Skeletal muscle tissue (tissue), 4 donors: Measurements from ENCODE around the gene XPC. TPM values are rescaled to one million over a fixed set of nuclear protein-coding genes. Genes with fewer than 3 reads are reported as not detected.

Experiments
- H3K27ac ChIP-seq: one replicate; pipeline ENCODE4 v1.7.0; 2013; ENCODE audit warnings: mild to moderate bottlenecking, low read depth, low read length, inconsistent platforms
- H3K27me3 ChIP-seq, 3 donors: one replicate each; pipeline ENCODE4 v1.7.0; 2013; ENCODE audit warnings: low read length in 3 of 3; ENCODE audit not compliant: control insufficient read depth in 3 of 3, insufficient read depth in 3 of 3
- H3K36me3 ChIP-seq, 3 donors: one replicate each; pipeline ENCODE4 v1.7.0; 2013; ENCODE audit warnings: low read length in 3 of 3; ENCODE audit not compliant: control insufficient read depth in 3 of 3, insufficient read depth in 3 of 3
- H3K4me1 ChIP-seq, 3 donors: one replicate each; pipeline ENCODE4 v1.7.0; 2013; ENCODE audit warnings: low read length in 3 of 3, mild to moderate bottlenecking in 3 of 3; ENCODE audit not compliant: control insufficient read depth in 3 of 3, insufficient read depth in 3 of 3
- H3K4me3 ChIP-seq, 3 donors: one replicate each; pipeline ENCODE4 v1.7.0; 2013; ENCODE audit warnings: low read length in 3 of 3
- H3K9ac ChIP-seq, 3 donors: one replicate each; pipeline ENCODE4 v1.7.0; 2013; ENCODE audit warnings: low read length in 3 of 3, mild to moderate bottlenecking in 3 of 3, moderate library complexity in 2 of 3, low read depth in 1 of 3
- H3K9me3 ChIP-seq, 3 donors: one replicate each; pipeline ENCODE4 v1.7.0; 2013; ENCODE audit warnings: low read length in 3 of 3; ENCODE audit not compliant: control insufficient read depth in 3 of 3
- total RNA-seq: library from RNA; depleted of rRNA; stranded (reverse); fragments of >200 nt; gene quantifications from one replicate; pipeline ENCODE4 v1.2.3, GENCODE V29; 2014
- donor health status: Osteomylitis.

XPC gene
- total RNA-seq, 1 donor from 2014 or later: 14.6 TPM

- no peak overlapping the region for H3K9ac ChIP-seq
- peaks cover 0 to 15% (median 6%) of the 10 kb centered on the region in 3 donors for H3K36me3 ChIP-seq
- H3K27me3 ChIP-seq: no peaks in the 10 kb centered on the region
- peaks cover 14 to 24% (median 22%) of the 10 kb centered on the region in 3 donors for H3K4me1 ChIP-seq
- H3K9me3 ChIP-seq: no peaks in the 10 kb centered on the region
- no peak overlapping the region for H3K27ac ChIP-seq
- no peak overlapping the region for H3K4me3 ChIP-seq
These were observed 21.2 kb upstream of the XPC start for GRCh38 chr3:14199641-14200040.

- no peaks in the 10 kb centered on the region for H3K4me1 ChIP-seq
- peaks cover 0 to 15% (median 3%) of the 10 kb centered on the region in 3 donors for H3K36me3 ChIP-seq
These were observed 16.5 kb upstream of the XPC start for GRCh38 chr3:14194865-14195264.

GRCh38 chr3:14188041-14188754 lies 9.8 kb upstream of the XPC start:
- no peak overlapping the region for H3K9ac ChIP-seq
- H3K36me3 ChIP-seq: peaks cover 7 to 25% (median 20%) of the 10 kb centered on the region in 3 donors
- no peak overlapping the region for H3K27ac ChIP-seq
- H3K27me3 ChIP-seq: no peaks in the 10 kb centered on the region
- H3K4me1 ChIP-seq: no peaks in the 10 kb centered on the region
- H3K4me3 ChIP-seq: no peak overlapping the region
- H3K9me3 ChIP-seq: no peaks in the 10 kb centered on the region

More at GRCh38 chr3:14194865-14195264, 16.5 kb upstream of the XPC start:
- no peaks in the 10 kb centered on the region for H3K9me3 ChIP-seq
- H3K4me3 ChIP-seq: no peak overlapping the region
- no peak overlapping the region for H3K27ac ChIP-seq
- H3K27me3 ChIP-seq: no peaks in the 10 kb centered on the region
- no peak overlapping the region for H3K9ac ChIP-seq

GRCh38 chr3:14186854-14187458 lies 8.6 kb upstream of the XPC start:
- peaks cover 10 to 28% (median 27%) of the 10 kb centered on the region in 3 donors for H3K36me3 ChIP-seq
- no peaks in the 10 kb centered on the region for H3K4me1 ChIP-seq
- no peak overlapping the region for H3K9ac ChIP-seq
- no peaks in the 10 kb centered on the region for H3K27me3 ChIP-seq
- H3K4me3 ChIP-seq: no peak overlapping the region
- no peak overlapping the region for H3K27ac ChIP-seq
- H3K9me3 ChIP-seq: no peaks in the 10 kb centered on the region

- no peak overlapping the region for H3K4me3 ChIP-seq
- H3K9ac ChIP-seq: no peak overlapping the region
- H3K36me3 ChIP-seq: peaks cover 10 to 34% (median 29%) of the 10 kb centered on the region in 3 donors
- H3K27me3 ChIP-seq: no peaks in the 10 kb centered on the region
- H3K4me1 ChIP-seq: peaks cover 0 to 12% (median 6%) of the 10 kb centered on the region in 3 donors
- H3K9me3 ChIP-seq: no peaks in the 10 kb centered on the region
- no peak overlapping the region for H3K27ac ChIP-seq
These were observed 4.7 kb upstream of the XPC start for GRCh38 chr3:14183015-14183577.

- H3K36me3 ChIP-seq: peaks cover 7 to 24% (median 21%) of the 10 kb centered on the region in 3 donors
- no peak overlapping the region for H3K27ac ChIP-seq
These were observed 2.9 kb upstream of the XPC start for GRCh38 chr3:14181253-14181652.

GRCh38 chr3:14179795-14180194 lies 1.4 kb upstream of the XPC start:
- peaks cover 5 to 30% (median 18%) of the 10 kb centered on the region in 3 donors for H3K4me1 ChIP-seq
- H3K36me3 ChIP-seq: peaks cover 6 to 18% (median 16%) of the 10 kb centered on the region in 3 donors
- H3K27ac ChIP-seq: no peak overlapping the region
- no peaks in the 10 kb centered on the region for H3K9me3 ChIP-seq
- H3K9ac ChIP-seq: no peak overlapping the region
- H3K27me3 ChIP-seq: no peaks in the 10 kb centered on the region
- no peak overlapping the region for H3K4me3 ChIP-seq

More at GRCh38 chr3:14181253-14181652, 2.9 kb upstream of the XPC start:
- H3K9ac ChIP-seq: no peak overlapping the region
- H3K4me3 ChIP-seq: no peak overlapping the region
- H3K9me3 ChIP-seq: no peaks in the 10 kb centered on the region
- peaks cover 5 to 20% (median 16%) of the 10 kb centered on the region in 3 donors for H3K4me1 ChIP-seq
- no peaks in the 10 kb centered on the region for H3K27me3 ChIP-seq

- Histone ChIP-seq H3K36me3 (peaks cover 5 to 17% (median 15%) of the 10 kb centered on the region in 3 donors), H3K9me3 (no peaks in the 10 kb centered on the region), H3K4me3 (peak overlapping the region; percentile 79 to 99 (median 88)), H3K9ac (peak overlapping the region; percentile 91 to 94 (median 92)), H3K27me3 (no peaks in the 10 kb centered on the region), H3K4me1 (peaks cover 5 to 31% (median 18%) of the 10 kb centered on the region in 3 donors), H3K27ac (peak overlapping the region; percentile 91)
These were observed 689 bp upstream of the XPC start for GRCh38 chr3:14179114-14179465.

- H3K4me3 ChIP-seq: peak overlapping the region; percentile 79 to 99 (median 84)
- peak overlapping the region; percentile 91 for H3K27ac ChIP-seq
- peaks cover 2 to 12% (median 4%) of the 10 kb centered on the region in 3 donors for H3K36me3 ChIP-seq
- H3K27me3 ChIP-seq: no peaks in the 10 kb centered on the region
- H3K9me3 ChIP-seq: no peaks in the 10 kb centered on the region
- peak overlapping the region; percentile 91 to 96 (median 94) for H3K9ac ChIP-seq
- peaks cover 5 to 31% (median 18%) of the 10 kb centered on the region in 3 donors for H3K4me1 ChIP-seq
These were observed 688 bp downstream of the XPC start for GRCh38 chr3:14177580-14178246.
